H1 (cell line): Measurements from ENCODE around the gene NEBL. TPM values are rescaled to one million over a fixed set of nuclear protein-coding genes. Genes with fewer than 3 reads are reported as not detected.

Experiments used
- CTCF ChIA-PET: fragments of 300-600 bp; sonication (Branson Sonifier 250); formaldehyde crosslinking; loops from one replicate; lab custom pipeline; 2021; ENCODE audit not compliant: partially characterized antibody; lab: Charles Lee
- POLR2A ChIA-PET: fragments of 300-600 bp; sonication (Branson Sonifier 250); formaldehyde crosslinking; loops from one replicate; lab custom pipeline; 2021; ENCODE audit warnings: inconsistent platforms; ENCODE audit not compliant: partially characterized antibody; lab: Charles Lee
- DNase-seq, 2 experiments: peaks; one replicate each; pipeline versions ENCODE4 v3.0.0 to v3.0.0-alpha.2; 2010 to 2022; ENCODE audit warnings: low spot score in 2 of 2, low read depth in 1 of 2, mixed read lengths in 1 of 2
- FAIRE-seq: peaks from 2 replicates; lab custom pipeline; 2011; peaks lifted over from hg19 to GRCh38; lab: Jason Lieb, UNC
- H2AFZ ChIP-seq: 2 replicates; pipeline ENCODE4 v1.8.1; 2012; ENCODE audit warnings: low read length, inconsistent platforms
- H2AK5ac ChIP-seq: 2 replicates; pipeline ENCODE4 v1.6.1; 2013; ENCODE audit warnings: low read depth, low read length
- H2BK120ac ChIP-seq: replicated peaks from 2 replicates; pipeline ENCODE3; 2013; ENCODE audit warnings: low read depth, low read length, inconsistent platforms
- H2BK12ac ChIP-seq: 2 replicates; pipeline ENCODE4 v1.6.1; 2013; ENCODE audit warnings: low read depth, low read length
- H2BK15ac ChIP-seq: 2 replicates; pipeline ENCODE4 v1.6.1; 2013; ENCODE audit warnings: low read length
- H2BK20ac ChIP-seq: 2 replicates; pipeline ENCODE4 v1.6.1; 2013; ENCODE audit warnings: low read length
- H2BK5ac ChIP-seq: 2 replicates; pipeline ENCODE4 v1.6.1; 2013; ENCODE audit warnings: low read depth, low read length
- H3K14ac ChIP-seq: 2 replicates; pipeline ENCODE4 v1.6.1; 2013; ENCODE audit warnings: inconsistent platforms; ENCODE audit not compliant: insufficient read length
- H3K18ac ChIP-seq: 2 replicates; pipeline ENCODE4 v1.6.1; 2013; ENCODE audit warnings: low read length; ENCODE audit errors: extremely low read depth
- H3K23ac ChIP-seq: 2 replicates; pipeline ENCODE4 v1.6.1; 2013; ENCODE audit warnings: inconsistent platforms; ENCODE audit not compliant: insufficient read length
- H3K23me2 ChIP-seq: 2 replicates; pipeline ENCODE4 v1.6.1; 2013; ENCODE audit warnings: low read depth, low read length
- H3K27ac ChIP-seq: 2 replicates; pipeline ENCODE4 v1.6.1; 2011; ENCODE audit warnings: low read depth, low read length, inconsistent platforms
- H3K27me3 ChIP-seq, 4 experiments: replicated peaks in 1 of 4; 1 replicate in 1 of 4; 2 replicates in 3 of 4; pipeline versions ENCODE4 v1.6.1 to v1.8.1; 2011 to 2013; ENCODE audit warnings: low read length in 3 of 4, mild to moderate bottlenecking in 3 of 4, inconsistent platforms in 2 of 4, mixed read lengths in 2 of 4, moderate library complexity in 1 of 4; ENCODE audit not compliant: control insufficient read depth in 3 of 4, insufficient read depth in 3 of 4; ENCODE audit errors: extremely low read depth in 1 of 4
- H3K36me3 ChIP-seq, 4 experiments: 2 replicates each; pipeline versions ENCODE4 v1.6.1 to v1.8.1; 2011 to 2013; ENCODE audit warnings: mild to moderate bottlenecking in 4 of 4, low read length in 3 of 4, moderate library complexity in 2 of 4, control low read depth in 1 of 4, inconsistent platforms in 1 of 4; ENCODE audit not compliant: insufficient read depth in 4 of 4, control insufficient read depth in 2 of 4
- H3K4ac ChIP-seq: replicated peaks from 2 replicates; pipeline ENCODE3; 2013; ENCODE audit warnings: low read length, low read depth, mixed read lengths, inconsistent platforms; ENCODE audit not compliant: insufficient read length
- H3K4me1 ChIP-seq, 4 experiments: replicated peaks in 1 of 4; 1 replicate in 1 of 4; 2 replicates in 3 of 4; pipeline versions ENCODE4 v1.6.1 to v1.8.1; 2011 to 2013; ENCODE audit warnings: low read length in 3 of 4, inconsistent platforms in 2 of 4, mixed read lengths in 1 of 4; ENCODE audit not compliant: insufficient read depth in 4 of 4, control insufficient read depth in 3 of 4
- H3K4me2 ChIP-seq, 2 experiments: 2 replicates each; pipeline versions ENCODE4 v1.6.1 to v1.8.1; 2011 to 2013; ENCODE audit warnings: low read depth in 2 of 2, low read length in 2 of 2, control low read depth in 1 of 2, inconsistent platforms in 1 of 2, mild to moderate bottlenecking in 1 of 2; ENCODE audit not compliant: insufficient read depth in 1 of 2
- H3K4me3 ChIP-seq, 4 experiments: fragments of 200-600, 300-600 bp in 1 of 4; sonication (generic), shearing (Covaris generic), sonication (Bioruptor Twin) in 1 of 4; 2 replicates each; pipeline versions ENCODE4 v1.5.1 to v1.8.1; 2011 to 2016; ENCODE audit warnings: low read length in 4 of 4, low read depth in 3 of 4, control low read depth in 2 of 4, inconsistent platforms in 2 of 4, mild to moderate bottlenecking in 2 of 4, mixed read lengths in 1 of 4, moderate library complexity in 1 of 4; ENCODE audit not compliant: insufficient read depth in 2 of 4; ENCODE audit errors: extremely low read depth in 1 of 4
- H3K56ac ChIP-seq: replicated peaks from 2 replicates; pipeline ENCODE3; 2013; ENCODE audit warnings: low read depth, mild to moderate bottlenecking, mixed read lengths, low read length, inconsistent platforms; ENCODE audit not compliant: insufficient read length
- H3K79me1 ChIP-seq: 2 replicates; pipeline ENCODE4 v1.6.1; 2013; ENCODE audit warnings: low read depth, low read length, control low read depth
- H3K79me2 ChIP-seq, 2 experiments: 2 replicates each; pipeline versions ENCODE4 v1.6.1 to v1.8.1; 2012 to 2013; ENCODE audit warnings: low read length in 2 of 2, mild to moderate bottlenecking in 2 of 2, inconsistent platforms in 1 of 2; ENCODE audit not compliant: insufficient read depth in 2 of 2, control insufficient read depth in 1 of 2
- H3K9ac ChIP-seq, 4 experiments: replicated peaks in 1 of 4; 1 replicate in 1 of 4; 2 replicates in 3 of 4; pipeline versions ENCODE4 v1.6.1 to v1.8.1; 2011 to 2013; ENCODE audit warnings: low read depth in 3 of 4, low read length in 3 of 4, control low read depth in 2 of 4, mild to moderate bottlenecking in 2 of 4, moderate library complexity in 2 of 4, inconsistent platforms in 1 of 4; ENCODE audit errors: extremely low read depth in 1 of 4
- H3K9me3 ChIP-seq, 2 experiments: 2 replicates each; pipeline versions ENCODE4 v1.6.1 to v1.8.1; 2012 to 2013; ENCODE audit warnings: mild to moderate bottlenecking in 2 of 2, moderate library complexity in 2 of 2, control low read depth in 1 of 2, inconsistent platforms in 1 of 2, low read depth in 1 of 2, low read length in 1 of 2, mixed read lengths in 1 of 2; ENCODE audit not compliant: insufficient read depth in 2 of 2
- H4K20me1 ChIP-seq, 2 experiments: replicated peaks in 1 of 2; 2 replicates each; pipeline versions ENCODE3 to v1.8.1; 2011 to 2013; ENCODE audit warnings: inconsistent platforms in 2 of 2, low read length in 2 of 2, mild to moderate bottlenecking in 1 of 2; ENCODE audit not compliant: insufficient read depth in 2 of 2, control insufficient read depth in 1 of 2
- H4K5ac ChIP-seq: 2 replicates; pipeline ENCODE4 v1.6.1; 2013; ENCODE audit warnings: low read length, low read depth, mixed read lengths, inconsistent platforms; ENCODE audit not compliant: insufficient read length
- H4K8ac ChIP-seq: 2 replicates; pipeline ENCODE4 v1.8.0; 2013; ENCODE audit warnings: mild to moderate bottlenecking, moderate library complexity, low read length, inconsistent platforms; ENCODE audit not compliant: insufficient read depth; ENCODE audit errors: extremely low read depth
- H4K91ac ChIP-seq: replicated peaks from 2 replicates; pipeline ENCODE3; 2013; ENCODE audit warnings: low read length, mixed read lengths, inconsistent platforms; ENCODE audit not compliant: insufficient read length
- BACH1 ChIP-seq: IDR thresholded peaks from 2 replicates; pipeline ENCODE4 v1.6.1; 2012; ENCODE audit warnings: low read length, improper control_type of control experiment
- EGR1 ChIP-seq: IDR thresholded peaks from 2 replicates; pipeline ENCODE4 v1.6.1; 2011; ENCODE audit warnings: low read depth, low read length, borderline replicate concordance
- FOSL1 ChIP-seq: IDR thresholded peaks from 2 replicates; pipeline ENCODE4 v1.6.1; 2011; ENCODE audit warnings: mild to moderate bottlenecking, low read depth, low read length, moderate library complexity; ENCODE audit not compliant: insufficient read depth
- JUN ChIP-seq: IDR thresholded peaks from 2 replicates; pipeline ENCODE4 v1.6.1; 2011; ENCODE audit warnings: low read depth, mild to moderate bottlenecking, improper control_type of control experiment, low read length
- SP2 ChIP-seq: IDR thresholded peaks from 2 replicates; pipeline ENCODE4 v1.6.1; 2012; ENCODE audit warnings: mild to moderate bottlenecking, low read length, inconsistent platforms
- SP4 ChIP-seq: IDR thresholded peaks from 2 replicates; pipeline ENCODE4 v1.6.1; 2012; ENCODE audit warnings: low read length, inconsistent platforms
- SRF ChIP-seq: IDR thresholded peaks from 2 replicates; pipeline ENCODE4 v1.6.1; 2011; ENCODE audit warnings: mild to moderate bottlenecking, low read depth, low read length, moderate library complexity
- TBP ChIP-seq: IDR thresholded peaks from 2 replicates; pipeline ENCODE4 v1.6.1; 2011; ENCODE audit warnings: low read depth, low read length, improper control_type of control experiment
- ZNF274 ChIP-seq: IDR thresholded peaks from 2 replicates; pipeline ENCODE4 v1.7.0; 2012; ENCODE audit warnings: low read length, borderline replicate concordance; ENCODE audit errors: extremely low read depth
- WGBS, 2 experiments: shearing (Covaris generic) in 1 of 2; methylation state at CpG; one replicate each; pipeline versions ENCODE4 v1.1.6 to v1.1.7; 2013 to 2015; ENCODE audit warnings: low lambda C conversion rate in 2 of 2, mixed read lengths in 2 of 2, inconsistent platforms in 1 of 2, low coverage in 1 of 2, missing lambda C conversion rate in 1 of 2; ENCODE audit not compliant: insufficient replicate concordance in 2 of 2, insufficient coverage in 1 of 2, insufficient read length in 1 of 2; ENCODE audit errors: extremely low coverage in 1 of 2, missing lambda C conversion rate in 1 of 2; 5-methylcytosine and 5-hydroxymethylcytosine counted together
- polyA plus RNA-seq, 7 experiments: library from polyadenylated mRNA; depleted of rRNA in 3 of 7; stranded (reverse) in 5 of 7; unstranded in 2 of 7; fragments of >200 nt in 5 of 7; fragments of 200-250 nt in 2 of 7; gene quantifications; 1 replicate in 5 of 7; 2 replicates in 1 of 7; 4 replicates in 1 of 7; pipeline versions ENCODE4 v1.2.1 to v1.2.3, GENCODE V29; 2011 to 2013; ENCODE audit warnings: missing spikeins in 2 of 7, mixed read lengths in 2 of 7
- total RNA-seq: library from RNA; stranded (reverse); fragmentation: NEBNext Ultra II Directional; extraction: Animal tissue kit (Norgen Biotek cat#: 25700); gene quantifications from 2 replicates; pipeline ENCODE4 v1.2.1, GENCODE V29; 2021
- TF ChIP-seq, protein P1 (sequence below), 3 experiments: IDR thresholded peaks; 1 replicate in 2 of 3; 2 replicates in 1 of 3; pipeline versions ENCODE4 v1.5.1 to v1.6.1; 2011; ENCODE audit warnings: low read length in 3 of 3, mild to moderate bottlenecking in 3 of 3, inconsistent platforms in 2 of 3, low read depth in 1 of 3, moderate library complexity in 1 of 3; ENCODE audit not compliant: insufficient read depth in 1 of 3; ENCODE audit errors: control extremely low read depth in 1 of 3
- TF ChIP-seq, protein P2 (sequence below): IDR thresholded peaks from 2 replicates; pipeline ENCODE4 v1.6.1; 2011; ENCODE audit warnings: low read depth, mild to moderate bottlenecking, low read length; ENCODE audit not compliant: insufficient read depth

The NEBL gene
- total and polyA plus RNA-seq, 2 of the 8 experiments (the other 6 are each of a cell fraction or from before 2014, with no cell fraction given), result 7.5 to 10.5 TPM

DNA sequence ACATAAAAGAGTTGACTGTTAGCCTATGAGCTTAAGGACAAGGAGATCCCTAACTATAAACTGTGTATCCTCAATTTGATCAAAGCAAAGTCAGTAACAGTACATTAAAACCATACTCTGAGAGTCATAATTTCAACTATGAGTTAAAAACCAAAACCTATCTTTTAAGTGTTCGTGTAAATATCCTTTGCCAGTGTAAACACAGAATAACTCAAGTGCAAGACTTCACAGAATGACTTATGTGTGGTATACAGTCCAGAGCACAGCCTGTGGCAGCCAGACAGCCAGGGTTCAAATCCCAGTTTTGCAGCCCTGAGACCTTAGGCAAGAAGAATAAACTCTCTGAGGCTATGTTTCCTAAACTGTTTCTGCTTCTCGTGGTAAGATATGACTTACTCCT is 30.3 kb upstream of the NEBL start:
- POLR2A ChIA-PET, result no interaction called here
- CTCF ChIA-PET, result no interaction called here

More for the DNA sequence above, 30.3 kb upstream of the NEBL start:
- Histone ChIP-seq H3K4ac (no peak overlapping the region), H4K8ac (no peak overlapping the region), H2BK5ac (no peak overlapping the region), H3K36me3 (no peaks in the 10 kb centered on the region), H3K79me2 (no peaks in the 10 kb centered on the region), H3K4me1 (no peaks in the 10 kb centered on the region), H2BK120ac (no peak overlapping the region), H3K23me2 (no peaks in the 10 kb centered on the region), H3K23ac (no peak overlapping the region), H3K27me3 (no peaks in the 10 kb centered on the region), H2BK12ac (no peak overlapping the region), H3K56ac (no peak overlapping the region), H2BK20ac (no peak overlapping the region), H3K18ac (no peak overlapping the region), H4K91ac (no peak overlapping the region), H4K20me1 (no peaks in the 10 kb centered on the region), H2BK15ac (no peak overlapping the region), H2AFZ (no peak overlapping the region), H3K14ac (no peak overlapping the region), H3K27ac (no peak overlapping the region), H4K5ac (no peak overlapping the region), H3K9ac (no peak overlapping the region), H3K4me2 (no peak overlapping the region), H3K79me1 (no peaks in the 10 kb centered on the region), H2AK5ac (no peak overlapping the region), H3K4me3 (no peak overlapping the region), H3K9me3 (no peaks in the 10 kb centered on the region)
- no peak for DNase-seq
- TF ChIP-seq ZNF274, result no peak
- TF ChIP-seq EGR1, result no peak
- no peak for TF ChIP-seq TBP
- no peak for TF ChIP-seq SP4
- no peak for TF ChIP-seq JUN
- TF ChIP-seq, protein P1, sequence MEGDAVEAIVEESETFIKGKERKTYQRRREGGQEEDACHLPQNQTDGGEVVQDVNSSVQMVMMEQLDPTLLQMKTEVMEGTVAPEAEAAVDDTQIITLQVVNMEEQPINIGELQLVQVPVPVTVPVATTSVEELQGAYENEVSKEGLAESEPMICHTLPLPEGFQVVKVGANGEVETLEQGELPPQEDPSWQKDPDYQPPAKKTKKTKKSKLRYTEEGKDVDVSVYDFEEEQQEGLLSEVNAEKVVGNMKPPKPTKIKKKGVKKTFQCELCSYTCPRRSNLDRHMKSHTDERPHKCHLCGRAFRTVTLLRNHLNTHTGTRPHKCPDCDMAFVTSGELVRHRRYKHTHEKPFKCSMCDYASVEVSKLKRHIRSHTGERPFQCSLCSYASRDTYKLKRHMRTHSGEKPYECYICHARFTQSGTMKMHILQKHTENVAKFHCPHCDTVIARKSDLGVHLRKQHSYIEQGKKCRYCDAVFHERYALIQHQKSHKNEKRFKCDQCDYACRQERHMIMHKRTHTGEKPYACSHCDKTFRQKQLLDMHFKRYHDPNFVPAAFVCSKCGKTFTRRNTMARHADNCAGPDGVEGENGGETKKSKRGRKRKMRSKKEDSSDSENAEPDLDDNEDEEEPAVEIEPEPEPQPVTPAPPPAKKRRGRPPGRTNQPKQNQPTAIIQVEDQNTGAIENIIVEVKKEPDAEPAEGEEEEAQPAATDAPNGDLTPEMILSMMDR (IDR thresholded peaks at IDR 0.05; ENCODE audit: control extremely low read depth in 1 of 3, insufficient read depth in 1 of 3, low read depth in 1 of 3, low read length in 3 of 3), result no peak
- no peak for TF ChIP-seq SP2
- TF ChIP-seq, protein P2, sequence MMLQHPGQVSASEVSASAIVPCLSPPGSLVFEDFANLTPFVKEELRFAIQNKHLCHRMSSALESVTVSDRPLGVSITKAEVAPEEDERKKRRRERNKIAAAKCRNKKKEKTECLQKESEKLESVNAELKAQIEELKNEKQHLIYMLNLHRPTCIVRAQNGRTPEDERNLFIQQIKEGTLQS, result no peak
- no peak for TF ChIP-seq FOSL1
- TF ChIP-seq BACH1, result no peak
- no peak for TF ChIP-seq SRF
- WGBS, 2 experiments, result 81% methylated on average over 2 of the region's 2 CpGs; no CpG with 5 or more reads in 1 of the 2 experiments
- FAIRE-seq, result no peak
